HG03520 (cell line): Measurements from ENCODE around the gene GSS.

Experiments
- ATAC-seq: cut with Tn5 transposase; IDR thresholded peaks from one replicate; pipeline ENCODE4 v1.9.1; 2021; ENCODE audit warnings: mild to moderate bottlenecking, moderate library complexity; ENCODE audit not compliant: unreplicated experiment

The GSS gene

DNA sequence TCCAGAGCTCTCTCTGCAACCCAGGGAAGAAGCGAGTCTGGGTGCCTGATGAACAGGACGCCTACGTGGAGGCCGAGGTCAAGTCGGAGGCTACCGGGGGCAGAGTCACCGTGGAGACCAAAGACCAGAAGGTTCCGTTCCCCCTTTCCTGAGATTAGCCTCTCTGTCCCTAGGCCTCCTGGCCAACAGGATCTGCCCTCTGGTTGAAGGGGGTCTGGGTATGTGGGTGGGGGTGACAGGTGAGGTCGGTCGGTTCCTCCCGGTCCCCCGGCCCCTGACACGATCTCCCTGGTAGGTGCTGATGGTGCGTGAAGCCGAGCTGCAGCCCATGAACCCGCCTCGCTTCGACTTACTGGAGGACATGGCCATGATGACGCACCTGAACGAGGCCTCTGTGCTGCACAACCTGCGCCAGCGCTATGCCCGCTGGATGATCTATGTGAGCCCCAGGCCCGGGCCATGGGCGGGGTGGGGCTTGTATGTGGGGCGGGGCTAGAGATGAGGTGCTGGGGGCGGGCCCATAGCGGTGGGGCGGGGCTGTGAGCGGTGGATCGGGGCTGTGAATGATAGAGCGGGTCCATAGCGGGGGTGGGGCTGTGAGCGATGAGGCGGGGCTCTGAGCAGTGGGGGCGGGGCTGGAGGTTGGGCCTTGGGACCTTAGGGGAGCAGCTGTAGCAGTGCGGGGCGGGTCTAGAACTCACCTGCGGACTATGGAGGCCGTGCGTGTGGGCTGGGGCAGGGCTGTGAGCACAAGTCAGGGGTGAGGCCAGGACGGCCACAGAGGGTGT, 24.0 kb upstream of the GSS start:
- ATAC-seq, result no peak

DNA sequence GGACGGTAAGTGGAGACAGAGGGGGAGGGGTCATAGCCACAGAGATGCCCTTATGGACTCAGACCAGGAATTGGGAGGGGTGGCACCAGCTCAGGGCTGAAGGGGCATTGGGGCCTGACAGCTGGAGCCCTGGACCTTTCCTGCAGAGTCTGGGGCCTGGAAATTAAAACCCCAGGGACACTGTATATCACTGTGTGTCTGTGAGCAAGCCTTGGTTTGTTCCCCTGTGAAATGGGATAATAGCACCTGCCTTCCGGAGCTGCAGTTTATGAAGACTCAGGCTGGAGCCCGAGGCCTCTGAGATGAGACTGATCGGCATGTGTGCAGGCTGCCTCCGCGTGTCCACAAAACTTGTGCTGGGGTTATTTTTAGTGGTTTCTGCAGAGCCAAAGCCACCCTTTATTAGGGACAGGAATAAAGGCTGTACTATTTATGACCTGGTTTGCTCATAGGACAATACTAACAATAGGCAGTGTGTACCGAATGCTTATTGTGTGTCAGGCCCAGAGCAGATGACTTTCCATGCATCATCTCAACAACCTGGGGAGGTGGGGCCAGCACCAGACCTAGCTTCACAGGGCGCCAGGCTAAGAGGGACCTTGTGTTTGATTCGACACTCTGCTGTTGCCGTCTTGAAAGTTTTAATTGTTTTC, 22.6 kb upstream of the GSS start:
- no peak for ATAC-seq

DNA sequence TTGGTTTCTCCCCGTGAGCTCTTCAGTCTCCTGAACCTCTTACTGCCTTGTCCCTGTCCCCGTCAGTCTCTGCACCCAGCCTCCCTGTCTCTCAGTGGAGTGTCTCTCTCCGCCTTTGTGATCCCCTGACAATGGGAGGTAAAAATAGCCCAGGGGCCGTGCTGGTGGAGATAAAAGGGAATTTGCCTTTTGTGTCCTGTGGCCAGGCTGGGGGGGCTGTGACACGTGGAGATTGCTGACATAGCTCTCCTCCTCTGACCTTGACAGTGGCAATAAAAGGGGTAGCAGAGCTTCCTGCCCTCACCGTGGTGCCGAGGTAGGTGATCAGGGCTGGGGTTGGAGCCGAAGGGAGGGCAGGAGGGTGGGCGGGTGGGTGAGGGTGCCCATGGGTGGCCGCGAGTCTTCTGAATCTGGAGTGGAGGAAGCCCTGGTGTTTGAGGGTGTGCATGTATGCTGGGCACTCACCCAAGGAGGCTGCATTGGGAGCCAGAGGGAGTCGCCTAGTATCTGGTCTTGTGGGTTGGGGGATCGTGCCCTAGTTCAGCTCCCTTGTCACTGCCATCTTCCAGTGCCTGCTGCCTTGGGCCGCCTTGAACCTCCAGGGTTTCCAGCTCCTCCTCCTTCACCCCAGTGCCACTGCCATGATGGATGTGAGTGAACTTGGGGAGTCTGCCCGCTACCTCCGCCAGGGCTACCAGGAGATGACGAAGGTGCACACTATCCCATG, 21.9 kb upstream of the GSS start:
- ATAC-seq, result no peak

DNA sequence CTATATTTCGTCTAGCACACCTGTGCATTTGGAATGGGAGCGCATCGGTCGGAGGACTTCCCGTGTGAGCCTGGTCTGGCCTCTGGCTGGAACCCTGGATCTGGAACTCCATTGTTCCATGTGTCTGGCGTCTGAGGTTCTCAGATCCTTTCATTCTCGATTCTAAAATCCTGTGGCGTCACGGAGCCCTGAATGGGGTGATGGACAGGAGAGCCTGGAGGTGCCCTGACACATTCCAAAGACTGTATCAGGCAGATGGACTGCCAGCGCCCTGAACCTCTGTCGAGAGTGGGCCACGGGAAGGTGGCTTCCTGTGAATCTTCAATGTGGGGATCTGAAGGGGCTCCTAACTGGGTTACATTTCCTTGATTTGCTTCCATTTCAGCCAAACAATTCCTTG, 20.7 kb upstream of the GSS start:
- no peak for ATAC-seq

DNA sequence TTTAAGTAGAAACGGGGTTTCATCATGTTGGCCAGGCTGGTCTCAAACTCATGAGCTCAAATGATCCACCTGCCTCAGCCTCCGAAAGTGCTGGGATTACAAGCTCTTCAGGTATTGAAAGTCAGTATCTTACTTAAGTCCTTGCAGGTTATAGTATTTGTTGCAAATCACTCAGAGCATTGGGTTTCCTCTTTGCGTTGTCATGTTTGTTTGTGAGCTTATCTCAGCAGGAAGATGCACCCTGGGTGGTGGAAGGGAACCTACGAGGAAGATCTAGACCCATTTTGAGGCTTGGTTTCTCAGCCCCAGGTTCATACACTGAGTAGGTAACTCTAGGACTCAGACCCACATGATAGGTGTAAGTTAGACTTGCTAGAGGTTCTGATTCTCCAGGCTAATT, 18.6 kb upstream of the GSS start:
- no peak for ATAC-seq

DNA sequence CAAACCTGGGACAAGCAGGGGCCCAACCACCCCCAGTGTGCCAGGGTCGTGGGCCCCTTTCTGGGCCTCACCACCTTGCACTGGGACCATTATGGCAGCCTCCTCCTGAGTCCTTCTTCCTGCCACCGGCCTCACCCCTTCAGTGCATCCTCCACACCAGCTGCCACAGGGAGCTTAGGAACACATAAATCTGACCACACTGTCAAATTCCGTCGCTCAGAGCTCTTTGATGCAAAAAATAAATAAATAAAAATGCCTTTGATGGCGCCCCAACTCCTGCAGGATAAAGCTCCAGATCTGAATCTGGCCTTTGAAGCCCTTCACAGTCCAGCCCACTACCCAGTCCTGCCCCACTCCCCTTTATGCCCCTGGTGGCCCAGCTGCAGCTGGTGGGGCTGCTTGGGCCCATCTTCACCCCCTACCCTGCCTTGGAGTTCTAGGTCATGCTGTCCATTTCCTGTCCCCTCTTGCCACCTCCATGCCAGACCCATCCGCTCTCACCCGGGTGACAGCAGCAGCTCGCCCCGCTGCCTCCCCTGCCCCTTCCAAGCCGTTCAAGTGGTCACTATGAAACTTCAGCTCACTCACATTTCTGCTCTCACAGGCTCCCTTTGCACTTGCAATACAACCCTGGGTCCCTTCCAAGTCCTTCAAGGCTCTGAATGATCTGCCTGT, 16.1 kb upstream of the GSS start:
- no peak for ATAC-seq

DNA sequence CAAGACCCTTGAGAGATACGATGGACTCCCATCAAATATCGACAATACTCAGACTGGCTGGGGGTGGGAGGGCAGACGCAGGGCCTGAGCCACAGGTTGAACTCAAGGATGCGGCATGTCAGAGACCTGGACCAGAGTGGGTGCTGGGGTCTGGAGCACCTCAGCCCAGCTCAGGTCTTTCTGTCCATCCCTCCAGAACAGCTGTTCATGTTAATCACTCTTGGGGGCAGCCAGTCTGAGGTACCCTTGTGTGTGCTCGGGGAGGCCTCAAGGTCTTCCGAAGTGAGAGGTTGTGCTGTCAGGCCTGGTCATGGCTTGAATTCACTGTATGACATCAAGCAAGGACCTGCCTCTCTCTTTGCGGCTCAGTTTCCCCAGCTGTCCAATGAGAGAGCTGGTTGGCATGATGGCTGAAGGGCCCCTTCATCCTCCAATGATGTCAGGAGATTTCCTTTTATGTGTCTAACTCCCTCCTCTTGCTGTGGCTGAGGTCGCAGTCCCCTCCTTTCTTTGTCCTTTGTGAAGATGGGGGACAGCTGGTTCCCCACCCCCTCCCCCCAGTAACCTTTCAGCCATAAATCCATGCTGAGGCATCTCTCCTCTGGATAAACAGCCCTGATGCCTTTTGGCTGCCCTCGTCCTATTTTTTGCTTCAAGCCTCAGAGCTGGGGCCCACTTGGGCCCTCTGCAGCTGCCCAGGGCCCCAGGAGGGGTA, 15.4 kb upstream of the GSS start:
- ATAC-seq, result no peak

DNA sequence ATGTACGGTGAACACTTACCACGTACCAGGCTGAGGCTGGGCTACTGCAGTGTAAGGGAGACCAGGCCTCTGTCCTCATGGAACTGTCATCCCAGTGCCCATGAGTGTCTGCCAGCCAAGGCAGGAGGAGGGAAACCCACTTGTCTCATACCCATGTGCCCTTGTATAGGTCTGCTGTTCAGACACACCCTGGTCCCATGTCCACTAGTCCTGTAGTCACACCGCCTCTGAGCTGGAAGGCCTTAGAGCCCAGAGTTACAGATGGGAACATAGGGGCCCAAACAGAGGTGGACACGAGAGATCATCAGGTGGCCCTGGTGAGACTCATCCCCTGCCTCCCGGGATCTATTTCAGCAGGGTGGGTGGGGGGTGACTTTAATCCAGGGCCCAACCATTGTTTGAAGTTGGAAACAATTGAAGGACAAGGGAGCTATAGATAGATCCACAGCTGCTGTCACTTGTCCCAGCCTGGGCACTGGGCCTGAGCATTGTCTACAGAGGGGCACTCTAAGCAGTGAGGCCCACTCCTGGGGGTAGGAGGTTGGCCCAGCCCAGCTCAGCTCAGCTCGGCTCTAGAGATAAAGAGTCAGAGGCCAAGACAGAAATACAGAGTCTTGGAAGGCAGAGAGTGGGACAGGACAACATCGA, 14.7 kb upstream of the GSS start:
- no peak for ATAC-seq

DNA sequence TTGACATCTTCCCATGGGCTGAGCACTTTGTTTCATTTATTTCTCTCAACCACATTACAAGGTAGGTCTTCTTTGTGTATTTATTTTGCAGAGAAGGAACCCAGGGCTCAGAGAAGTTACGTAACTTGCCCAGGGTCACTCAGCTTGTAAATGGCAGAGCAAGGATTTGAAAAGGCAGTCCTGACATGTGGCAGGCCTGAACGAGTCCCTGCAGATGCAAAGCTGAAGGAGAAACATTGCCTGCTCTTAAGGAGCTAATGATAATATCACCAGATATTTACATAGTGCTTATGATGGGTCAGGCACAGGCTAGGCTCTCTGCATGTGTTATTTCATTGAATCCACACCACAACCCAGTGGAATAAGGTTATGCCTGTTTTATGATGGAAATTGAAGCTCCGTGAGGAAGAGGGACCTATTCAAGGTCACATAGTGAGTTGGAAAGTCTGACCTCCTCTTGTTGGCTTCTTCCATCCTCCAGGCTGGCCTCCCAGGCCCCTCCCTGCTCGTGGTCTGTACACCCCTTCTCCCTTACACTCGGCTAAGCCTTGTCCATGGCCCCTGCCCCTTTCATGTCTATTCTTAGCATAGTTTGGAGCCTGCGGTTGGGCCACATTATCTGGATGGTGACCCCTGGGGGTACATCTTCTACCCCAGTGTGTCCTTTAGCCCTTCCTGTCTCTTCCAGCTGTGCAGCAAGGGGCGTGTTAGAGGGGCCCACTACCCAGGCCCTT, 12.6 kb upstream of the GSS start:
- no peak for ATAC-seq

DNA sequence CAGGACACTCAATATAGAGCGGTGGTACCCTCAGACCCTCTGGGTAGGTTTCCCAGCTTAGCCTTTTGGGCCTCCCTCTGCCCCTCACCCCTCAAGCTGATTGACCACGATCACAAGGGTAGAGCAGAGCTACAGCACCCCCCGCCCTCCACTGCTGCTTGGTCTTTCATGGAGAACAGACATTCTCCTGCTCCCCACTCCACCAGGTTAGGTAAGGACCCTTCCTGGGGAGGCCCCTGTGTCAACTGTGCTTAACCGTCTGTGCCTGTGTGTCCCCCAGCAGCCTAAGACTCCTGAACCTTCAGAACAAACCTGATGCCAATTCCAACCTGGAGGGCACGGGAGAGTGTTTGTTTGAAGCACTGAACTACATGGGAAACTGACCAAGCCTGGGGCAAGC, 11.8 kb upstream of the GSS start:
- ATAC-seq, result no peak

DNA sequence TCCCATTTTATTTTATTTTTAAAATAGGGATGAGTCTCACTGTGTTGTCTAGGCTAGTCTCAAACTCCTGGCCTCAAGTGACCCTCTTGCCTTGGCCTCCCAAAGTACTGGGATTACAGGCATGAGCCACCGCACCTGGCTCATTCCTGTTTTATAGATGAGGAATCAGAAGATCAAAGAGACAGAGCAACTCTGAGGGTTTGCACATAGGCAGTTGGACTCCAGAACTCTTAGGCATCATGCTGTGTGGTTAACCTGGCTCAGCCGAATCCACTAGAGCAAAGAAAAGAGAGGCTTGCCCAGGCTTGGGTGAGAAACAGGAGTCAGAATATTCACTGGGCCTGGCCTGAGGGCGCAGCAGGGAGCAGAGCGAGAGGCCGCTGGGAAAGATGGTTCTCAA, 9.4 kb upstream of the GSS start:
- ATAC-seq, result no peak

DNA sequence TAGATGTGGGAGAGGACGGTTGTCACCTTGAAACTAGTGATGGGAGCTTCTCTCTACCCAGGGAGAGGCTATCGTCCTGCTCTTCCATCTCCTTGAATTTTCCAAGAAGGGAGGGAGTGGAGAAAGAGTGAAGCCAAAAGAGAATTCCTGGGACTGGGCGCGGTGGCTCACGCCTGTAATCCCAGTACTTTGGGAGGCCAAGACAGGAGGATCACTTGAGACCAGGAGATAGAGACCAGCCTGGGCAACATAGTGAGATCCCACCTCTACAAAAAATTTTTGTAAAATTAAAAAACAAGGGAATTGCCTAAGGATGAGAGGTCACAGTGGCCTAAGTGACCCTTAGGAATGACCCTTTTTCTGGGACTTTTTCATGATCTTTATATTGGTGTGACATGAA, 8.9 kb upstream of the GSS start:
- no peak for ATAC-seq

DNA sequence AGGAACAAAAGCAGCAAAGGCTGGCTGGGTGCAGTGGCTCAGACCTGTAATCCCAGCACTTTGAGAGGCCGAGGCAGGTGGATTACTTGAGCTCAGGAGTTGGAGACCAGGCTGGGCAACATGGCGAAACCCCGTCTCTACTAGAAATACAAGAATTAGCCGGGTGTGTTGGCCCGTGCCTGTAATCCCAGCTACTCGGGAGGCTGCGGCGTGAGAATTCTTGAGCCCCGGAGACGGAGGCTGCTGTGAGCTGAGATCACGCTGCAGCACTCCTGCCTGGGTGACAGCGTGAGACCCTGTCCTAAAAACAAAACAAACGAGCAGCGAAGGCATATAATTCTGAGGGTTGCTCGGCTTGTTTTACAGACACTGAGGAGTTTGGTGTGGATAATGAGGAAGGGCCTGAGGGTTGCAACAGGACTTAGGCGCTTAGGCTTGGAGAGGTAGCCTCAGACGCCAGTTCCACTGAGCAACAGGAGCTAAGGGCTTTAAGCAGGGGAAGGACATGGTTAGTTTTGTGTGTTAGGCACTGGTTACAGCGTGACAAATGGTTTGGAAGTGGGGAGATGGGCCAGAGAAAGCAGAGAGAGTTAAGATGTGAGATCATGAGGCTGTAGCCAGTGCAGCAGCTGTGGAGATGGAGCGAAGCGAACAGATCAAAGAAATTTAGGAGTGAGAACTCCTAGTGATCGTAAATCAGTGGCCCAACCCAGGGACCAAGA, 1.3 kb upstream of the GSS start:
- ATAC-seq, result no peak

DNA sequence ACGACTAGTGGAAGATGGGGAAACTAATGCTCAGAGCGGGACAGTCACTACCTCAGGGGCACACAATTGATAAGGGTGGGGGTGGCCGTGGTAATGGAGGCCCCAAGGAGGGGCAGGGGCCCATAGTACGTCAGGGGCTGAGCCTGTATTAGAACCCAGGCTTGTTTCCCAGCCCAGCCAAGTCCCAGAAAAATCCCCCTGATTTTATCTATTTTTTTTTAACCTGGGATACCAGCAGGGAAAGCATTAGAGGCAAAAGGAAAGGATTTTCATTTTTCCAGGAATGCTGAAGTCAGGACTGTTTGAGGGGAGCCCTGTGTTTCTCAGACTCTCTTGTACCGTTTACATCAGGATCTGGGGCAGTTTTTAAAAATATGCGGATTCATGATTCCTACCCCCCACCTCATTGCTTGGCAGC, 444 bp upstream of the GSS start:
- no peak for ATAC-seq

DNA sequence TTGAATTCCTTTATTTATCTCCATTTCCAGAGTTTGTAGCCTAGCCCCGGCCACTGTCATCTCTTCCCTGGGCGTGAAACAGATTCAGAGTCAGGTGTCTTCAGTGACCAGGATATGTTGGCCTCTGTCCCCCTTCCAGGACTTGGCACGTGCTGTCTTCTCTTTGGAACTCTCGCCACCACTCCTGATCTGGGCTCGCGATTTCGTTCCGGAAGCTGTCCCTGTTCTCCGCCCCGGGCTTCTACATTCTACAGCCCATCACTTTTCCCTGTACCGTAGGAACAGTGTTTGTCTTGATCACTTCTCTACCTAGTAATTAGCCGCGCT, 739 bp downstream of the GSS start:
- ATAC-seq, result peak; percentile 13

DNA sequence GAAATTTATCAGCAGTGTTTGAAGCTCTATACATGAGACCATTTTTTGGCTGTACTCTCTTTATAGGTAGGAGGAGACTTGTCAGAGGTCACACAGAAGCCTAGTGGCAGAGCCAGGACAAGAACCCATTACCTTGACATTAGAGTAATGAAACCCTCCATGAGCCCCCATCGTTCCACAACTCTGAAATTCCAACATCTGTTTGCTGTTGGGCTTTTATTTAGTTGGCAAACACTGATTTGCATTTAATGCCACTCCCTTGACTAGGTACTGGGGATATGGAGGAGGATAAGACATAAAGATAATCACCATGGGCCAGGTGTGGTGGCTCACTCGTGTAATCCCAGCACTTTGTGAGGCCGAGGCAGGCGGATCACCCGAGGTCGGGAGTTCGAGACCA, 1.6 kb downstream of the GSS start:
- ATAC-seq, result no peak

DNA sequence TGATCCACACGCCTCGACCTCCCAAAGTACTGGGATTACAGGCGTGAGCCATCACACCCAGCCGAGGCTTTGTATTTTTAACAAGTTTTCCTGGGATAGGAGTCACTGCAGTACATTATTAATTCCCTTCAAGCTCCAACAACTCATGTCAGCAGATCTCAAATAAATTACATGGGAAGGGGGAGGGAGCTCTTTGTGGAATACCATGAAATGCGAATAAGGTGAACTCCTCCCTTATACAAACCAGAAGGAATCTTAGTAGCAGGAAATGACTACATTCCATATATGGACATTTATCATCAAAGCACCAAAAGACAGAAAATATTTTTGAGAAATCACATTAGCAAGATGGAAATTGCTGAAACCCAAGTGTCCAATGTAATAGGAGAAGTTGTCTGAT, 2.9 kb downstream of the GSS start:
- ATAC-seq, result no peak

DNA sequence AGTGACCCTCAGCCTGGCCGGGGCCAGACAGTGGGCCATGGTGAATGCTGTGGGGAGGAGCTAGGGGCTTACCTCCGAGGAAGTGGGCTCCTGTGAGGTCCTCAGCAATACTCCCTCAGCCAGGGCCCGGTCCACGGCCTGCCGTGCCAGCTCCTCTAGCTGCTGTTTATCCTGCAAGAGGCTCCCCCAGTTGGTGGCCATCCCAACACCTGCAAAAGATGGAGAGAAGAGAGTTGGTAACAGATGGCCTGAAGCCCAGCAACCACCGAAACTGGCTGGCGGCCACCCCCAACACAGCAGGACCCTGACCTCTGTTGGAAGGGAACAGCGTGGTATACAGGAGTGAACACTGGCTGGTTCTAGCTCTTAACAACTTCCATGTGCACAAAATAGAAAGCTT, 4.0 kb downstream of the GSS start:
- ATAC-seq, result no peak

DNA sequence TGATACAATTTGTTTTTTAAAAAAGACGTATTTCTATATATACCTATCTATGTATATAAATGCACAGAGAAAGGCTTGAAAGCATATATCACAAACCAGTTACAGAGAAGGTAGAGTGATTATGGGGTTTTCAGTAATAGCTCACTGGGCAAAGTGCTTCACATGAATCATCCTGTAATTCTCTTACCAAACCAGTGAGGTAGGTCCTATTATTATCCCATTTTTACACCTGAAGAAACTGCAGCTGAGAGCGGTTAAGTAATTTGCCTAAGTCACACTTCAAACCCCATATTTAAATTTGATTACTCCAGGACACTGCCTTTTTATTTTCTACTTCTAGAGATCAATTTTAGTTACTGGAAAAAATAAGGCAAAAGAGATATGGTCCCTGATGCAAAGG, 4.4 kb downstream of the GSS start:
- no peak for ATAC-seq
